GM19468 (cell line): ENCODE results near the gene CFHR1.

ENCODE experiments used
- ATAC-seq: cut with Tn5 transposase; IDR thresholded peaks from one replicate; pipeline ENCODE4 v1.9.1; 2021; ENCODE audit warnings: mild to moderate bottlenecking, moderate library complexity, moderate number of reproducible peaks; ENCODE audit not compliant: unreplicated experiment; ENCODE audit errors: extremely low read depth

Gene CFHR1

DNA sequence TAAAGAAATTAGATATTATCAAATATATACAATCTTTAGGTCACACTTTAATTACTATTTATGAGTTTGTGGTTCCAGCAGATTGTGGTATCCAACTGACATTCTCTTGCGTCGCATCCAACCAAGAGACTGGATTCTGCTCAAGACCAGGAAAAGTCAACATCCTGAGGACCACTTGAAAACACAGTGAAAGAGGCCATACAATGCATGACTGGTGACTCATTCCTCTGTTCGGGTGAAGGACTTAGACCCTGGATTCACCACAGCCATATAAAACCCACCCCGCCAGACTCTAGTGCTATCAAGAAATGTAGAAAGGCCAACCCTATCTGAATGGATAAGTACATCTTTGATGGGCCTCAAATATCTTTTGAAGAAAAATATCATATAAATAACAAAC lies 53.9 kb downstream of the CFHR1 start:
- no peak for ATAC-seq

GRCh38 chr1:196875935-196876334 lies 56.4 kb downstream of the CFHR1 start:
- ATAC-seq = no peak

DNA sequence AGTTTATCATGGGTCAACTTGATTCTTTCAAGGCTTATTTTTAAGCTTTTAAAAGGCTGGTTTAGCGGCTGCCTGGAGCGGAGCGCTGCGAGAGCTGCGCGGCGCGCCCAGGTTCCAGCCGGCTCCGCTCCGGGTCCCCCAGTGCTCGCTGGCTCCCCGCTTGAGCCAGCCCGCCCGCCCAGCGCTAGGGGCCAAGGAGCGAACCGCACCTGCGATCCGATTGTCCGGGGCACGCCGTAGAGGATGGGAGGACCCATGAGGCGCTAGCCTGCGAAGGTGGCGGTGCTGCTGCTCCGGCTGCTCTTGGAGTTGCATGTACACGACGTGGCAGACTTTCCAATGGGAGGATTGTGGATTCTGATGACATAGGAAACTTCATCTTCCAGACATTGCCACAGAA lies 58.4 kb downstream of the CFHR1 start:
- no peak for ATAC-seq
